ENCODE results near the gene OLFML3.

- TF ChIP-seq NCOR1 (IDR thresholded peaks at IDR 0.05; ENCODE audit: borderline replicate concordance, low read length) (no peak), ZNF589 (CRISPR knock-in tag; conservative IDR thresholded peaks at IDR 0.05) (no peak)
These were observed 47.5 kb downstream of the OLFML3 start for GRCh38 chr1:114026797-114027196.

Measured in HepG2 (cell line).